GM19324 (cell line): ENCODE data around the gene TP53BP2.
A peak's percentile ranks its signal among the peaks of the same experiment; 100 is the strongest.
"Not testable (repeated sequence)": the region's sequence is repeated elsewhere in the genome, so short reads cannot be mapped to it uniquely, and the experiment has no call there.

Experiments
- ATAC-seq: cut with Tn5 transposase; IDR thresholded peaks from one replicate; pipeline ENCODE4 v1.9.1; 2021; ENCODE audit warnings: mild to moderate bottlenecking, moderate library complexity; ENCODE audit not compliant: unreplicated experiment, low FRiP score

TP53BP2 gene

GRCh38 chr1:223750730-223751570, 94.8 kb downstream of the TP53BP2 start:
- ATAC-seq, result no peak

- ATAC-seq, result peak; percentile 67
Measured at GRCh38 chr1:223748773-223749733, 96.7 kb downstream of the TP53BP2 start.

DNA sequence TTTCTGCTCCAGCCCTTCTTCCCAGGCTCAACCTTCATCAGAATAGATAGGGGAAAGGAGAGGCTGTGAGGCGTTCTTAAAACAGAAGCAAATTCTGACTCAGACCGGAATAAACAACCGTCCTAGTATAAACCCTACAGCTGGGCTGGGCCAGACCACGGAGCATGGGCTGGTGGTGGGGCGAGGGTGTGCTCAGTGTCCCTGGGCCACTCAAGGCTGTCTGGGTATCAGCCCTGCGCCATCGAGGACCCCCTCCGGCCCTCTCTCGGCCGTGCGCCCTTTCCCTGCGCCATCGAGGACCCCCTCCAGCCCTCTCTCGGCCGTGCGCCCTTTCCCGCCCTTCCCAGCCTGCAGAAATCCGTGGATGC, 97.4 kb downstream of the TP53BP2 start:
- ATAC-seq, result no peak

GRCh38 chr1:223747838-223748335, 97.9 kb downstream of the TP53BP2 start:
- no peak for ATAC-seq

DNA sequence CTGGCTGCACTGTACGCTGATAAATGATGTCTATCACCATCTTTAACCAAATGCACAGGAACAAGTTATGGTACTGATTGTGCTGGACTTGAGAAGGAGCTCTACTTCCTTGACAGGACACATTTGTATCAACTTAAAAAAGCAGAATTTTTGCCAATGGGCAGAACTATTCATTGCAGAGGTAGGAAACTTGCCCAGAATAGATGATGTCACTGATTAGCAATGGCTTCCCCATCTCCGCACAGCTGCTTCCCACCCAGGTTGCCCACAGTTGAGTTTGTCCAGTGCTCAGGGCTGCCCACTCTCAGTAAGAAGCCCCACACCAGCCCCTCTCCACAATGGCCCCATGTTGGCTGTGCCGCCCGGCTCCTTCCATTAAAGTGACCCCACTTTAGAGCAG, 100.0 kb downstream of the TP53BP2 start:
- no peak for ATAC-seq

- ATAC-seq, result no peak
Measured at GRCh38 chr1:223742856-223743517, 102.8 kb downstream of the TP53BP2 start.

- no peak for ATAC-seq
Measured at GRCh38 chr1:223741861-223742260, 103.9 kb downstream of the TP53BP2 start.

GRCh38 chr1:223740038-223740736, 105.6 kb downstream of the TP53BP2 start:
- ATAC-seq, result not testable (repeated sequence)

- no peak for ATAC-seq
Measured at GRCh38 chr1:223739366-223740037, 106.2 kb downstream of the TP53BP2 start.

DNA sequence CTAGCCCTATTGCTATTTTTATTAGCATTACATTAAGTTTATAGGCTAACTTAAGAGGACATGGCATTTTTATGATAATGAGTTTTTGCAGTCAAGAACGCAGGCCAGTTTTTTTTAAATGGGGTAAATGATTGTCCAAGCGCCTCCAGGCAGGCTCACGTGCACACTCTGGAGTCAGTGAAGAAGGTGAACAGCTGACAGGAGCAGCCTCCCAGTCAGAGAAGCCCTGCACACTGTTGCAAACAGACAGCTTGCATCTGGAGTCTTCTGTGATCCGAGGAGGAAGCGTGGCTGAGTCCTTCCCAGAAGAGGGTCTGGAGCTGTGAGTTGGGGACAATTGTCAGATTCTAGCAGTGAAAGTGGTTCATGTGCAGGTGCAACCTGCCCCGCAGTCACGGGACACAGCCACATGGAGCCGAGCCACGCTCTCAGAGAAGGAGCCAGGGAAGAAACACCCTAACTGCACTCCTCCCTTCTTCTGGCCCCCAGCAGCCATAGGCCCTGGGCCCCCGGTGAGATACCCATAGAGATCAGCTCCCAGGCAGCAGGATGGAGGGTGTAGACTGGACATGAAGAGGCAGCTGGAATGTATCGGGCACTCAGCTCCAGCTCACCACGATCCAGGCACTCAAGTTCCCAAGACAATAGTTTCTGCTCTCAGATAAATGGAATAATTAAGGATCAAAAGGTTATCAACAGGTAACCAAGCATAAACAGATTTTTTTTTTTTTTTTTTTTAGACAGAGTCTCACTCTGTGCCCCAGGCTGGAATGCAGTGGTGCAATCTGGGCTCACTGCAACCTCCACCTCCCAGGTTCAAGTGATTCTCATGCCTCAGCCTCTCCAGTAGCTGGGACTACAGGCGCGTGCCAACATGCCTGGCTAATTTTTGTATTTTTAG, 107.0 kb downstream of the TP53BP2 start:
- ATAC-seq, result no peak

- ATAC-seq, result no peak
Measured at GRCh38 chr1:223737342-223737741, 108.4 kb downstream of the TP53BP2 start.

GRCh38 chr1:223736638-223737037, 109.1 kb downstream of the TP53BP2 start:
- ATAC-seq, result not testable (repeated sequence)

DNA sequence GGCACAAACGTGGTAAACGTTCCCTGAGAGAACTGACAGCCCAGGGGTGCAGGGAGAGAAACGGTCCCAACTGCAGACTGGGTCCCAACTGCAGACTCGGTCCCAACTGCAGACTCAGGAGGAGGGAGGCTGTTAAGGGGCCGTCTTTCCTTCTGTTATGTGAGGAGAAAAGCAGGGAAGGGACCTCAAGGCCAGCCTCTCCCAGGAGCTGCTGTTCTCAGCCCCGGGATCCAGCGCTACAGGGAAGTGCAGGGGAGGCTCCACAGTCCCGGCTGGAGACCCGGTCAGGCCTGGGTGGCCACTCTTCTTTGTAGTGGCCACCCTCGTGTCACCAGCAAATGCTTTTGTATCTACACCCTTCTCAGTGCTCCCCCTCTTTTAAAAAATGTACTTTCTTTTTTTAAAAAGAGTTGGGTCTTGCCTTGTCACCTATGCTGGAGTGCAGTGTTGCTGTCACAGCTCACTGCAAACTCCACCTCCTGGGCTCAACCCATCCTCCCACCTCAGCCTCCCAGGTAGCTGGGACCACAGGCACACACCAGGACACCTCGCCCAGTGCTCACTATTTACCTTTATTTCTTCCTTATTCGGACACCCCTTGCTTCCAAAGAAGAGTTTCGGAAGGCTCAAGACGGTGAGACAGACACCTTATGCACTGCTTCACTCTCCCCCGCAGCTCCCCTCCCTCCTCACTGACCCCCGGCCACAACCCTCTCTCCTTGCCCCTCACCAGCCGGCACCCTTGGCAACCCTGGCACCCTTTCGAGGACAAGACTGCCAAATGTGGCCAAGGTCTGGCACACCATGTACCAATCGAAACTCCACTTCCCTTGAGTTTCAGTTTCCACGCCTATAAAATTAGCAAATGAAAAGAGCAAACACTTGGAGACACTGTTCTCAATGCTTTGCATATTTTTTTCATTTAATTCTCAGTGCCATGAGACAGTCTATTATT, 111.6 kb downstream of the TP53BP2 start:
- ATAC-seq, result no peak

DNA sequence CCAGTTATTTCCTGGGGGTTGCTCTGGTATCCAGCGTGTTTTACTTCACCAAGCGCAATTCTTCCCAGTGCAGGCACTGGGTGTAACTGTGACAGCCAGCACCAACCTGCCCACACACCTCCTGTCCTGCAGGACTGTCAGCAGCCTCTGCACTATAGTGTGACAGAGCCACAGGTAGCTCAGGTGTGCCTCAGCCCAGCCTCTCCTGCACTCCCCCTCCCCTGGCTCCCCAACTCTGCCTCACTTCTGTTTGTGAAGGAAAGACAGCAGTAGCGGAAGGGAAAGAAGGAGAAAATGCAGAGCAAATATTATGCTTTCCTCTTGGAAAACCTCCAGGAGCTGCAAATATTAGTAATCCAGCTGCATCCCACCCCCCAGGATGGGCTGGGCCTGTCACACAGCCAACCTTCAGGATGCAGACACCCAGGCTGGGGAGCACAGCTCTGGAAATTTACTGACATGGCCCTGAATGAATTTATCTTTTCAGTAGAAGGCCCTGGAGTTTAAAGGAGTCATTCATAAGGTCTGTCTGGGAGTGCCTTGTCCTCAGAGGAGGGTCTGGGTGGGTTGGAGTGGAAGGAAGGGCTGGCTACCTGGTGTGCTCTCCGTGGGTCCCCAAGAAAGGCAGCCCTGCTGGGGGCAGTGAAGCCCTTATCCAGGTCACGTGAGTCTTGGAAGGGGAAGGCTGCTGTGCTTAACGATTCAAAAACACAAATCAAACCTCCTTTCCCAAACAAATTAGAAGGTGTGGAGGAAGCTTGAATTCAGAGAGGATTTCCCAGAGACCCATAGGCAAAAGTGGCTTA, 112.6 kb downstream of the TP53BP2 start:
- no peak for ATAC-seq

DNA sequence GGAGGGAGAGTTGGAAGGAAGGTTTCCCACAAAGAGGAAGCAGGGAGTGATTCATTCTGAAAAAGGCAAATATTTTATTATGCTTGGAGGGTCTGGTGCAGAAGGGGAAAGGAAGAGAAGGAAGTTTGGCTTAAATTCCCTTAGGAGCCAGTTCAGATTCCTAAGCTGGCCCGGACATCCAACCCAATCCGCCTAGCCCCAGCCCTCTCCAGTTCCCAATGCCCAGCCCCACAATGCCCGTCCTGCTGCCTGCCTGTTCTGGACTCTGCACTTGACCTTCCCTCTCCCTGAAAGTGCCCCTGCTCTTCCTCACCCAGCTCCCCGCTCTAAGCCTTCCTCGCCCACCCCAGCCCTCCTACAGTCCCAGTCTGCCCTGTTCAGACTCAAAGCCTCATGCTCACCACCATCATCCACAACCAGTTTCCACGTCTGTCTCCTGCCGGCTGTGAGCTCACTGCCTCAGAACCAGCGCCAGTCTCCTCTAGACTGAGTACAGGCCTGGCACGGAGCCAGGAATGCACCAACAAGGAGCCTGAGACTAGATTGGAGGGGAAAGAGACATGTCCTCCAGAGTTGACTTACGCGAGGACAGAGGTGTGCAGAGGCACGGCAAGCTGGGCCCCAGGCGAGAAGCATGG, 114.5 kb downstream of the TP53BP2 start:
- no peak for ATAC-seq

- no peak for ATAC-seq
Measured at GRCh38 chr1:223730479-223731132, 115.1 kb downstream of the TP53BP2 start.
